Fibroblast of villous mesenchyme (primary cell): ENCODE results near the gene ESM1. TPM values are rescaled to one million over a fixed set of nuclear protein-coding genes. Genes with fewer than 3 reads are reported as not detected.

ENCODE experiments used
- DNase-seq: peaks from one replicate; pipeline ENCODE4 v3.0.0-alpha.2; 2010; ENCODE audit warnings: low read depth
- H3K4me3 ChIP-seq: 2 replicates; pipeline ENCODE4 v1.5.1; 2011; ENCODE audit warnings: low read depth, mild to moderate bottlenecking, low read length
- total RNA-seq: library from RNA; depleted of rRNA; stranded (reverse); fragments of >200 nt; gene quantifications from 2 replicates; pipeline ENCODE4 v1.2.3, GENCODE V29; 2012
- TF ChIP-seq, protein P1 (sequence below): IDR thresholded peaks from 2 replicates; pipeline ENCODE4 v1.5.1; 2012; ENCODE audit warnings: low read depth, mild to moderate bottlenecking, low read length; ENCODE audit not compliant: insufficient read depth

The ESM1 gene
- total RNA-seq, 1 donor = 0.86 TPM

DNA sequence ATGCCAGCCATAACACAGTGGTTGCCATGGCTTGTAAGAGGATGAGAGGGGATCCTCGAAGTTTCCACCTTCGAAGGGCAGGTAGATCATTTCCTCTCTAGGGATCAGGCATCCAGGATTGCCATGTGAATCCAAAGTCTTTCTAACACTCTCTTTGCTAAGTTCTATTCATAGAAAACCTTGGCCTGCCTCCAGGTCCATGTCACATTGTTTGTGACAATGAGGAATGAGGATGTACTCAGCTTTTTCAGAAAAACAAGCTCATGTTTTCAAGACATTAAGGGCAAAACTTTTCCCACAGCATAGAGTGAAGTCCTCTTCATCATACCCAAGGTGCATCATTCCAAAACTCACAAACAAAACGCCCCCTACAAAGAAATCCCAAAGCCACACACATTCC is 19.6 kb downstream of the ESM1 start:
- no peak overlapping the region for H3K4me3 ChIP-seq
- DNase-seq = peak; percentile 5
- TF ChIP-seq, protein P1, sequence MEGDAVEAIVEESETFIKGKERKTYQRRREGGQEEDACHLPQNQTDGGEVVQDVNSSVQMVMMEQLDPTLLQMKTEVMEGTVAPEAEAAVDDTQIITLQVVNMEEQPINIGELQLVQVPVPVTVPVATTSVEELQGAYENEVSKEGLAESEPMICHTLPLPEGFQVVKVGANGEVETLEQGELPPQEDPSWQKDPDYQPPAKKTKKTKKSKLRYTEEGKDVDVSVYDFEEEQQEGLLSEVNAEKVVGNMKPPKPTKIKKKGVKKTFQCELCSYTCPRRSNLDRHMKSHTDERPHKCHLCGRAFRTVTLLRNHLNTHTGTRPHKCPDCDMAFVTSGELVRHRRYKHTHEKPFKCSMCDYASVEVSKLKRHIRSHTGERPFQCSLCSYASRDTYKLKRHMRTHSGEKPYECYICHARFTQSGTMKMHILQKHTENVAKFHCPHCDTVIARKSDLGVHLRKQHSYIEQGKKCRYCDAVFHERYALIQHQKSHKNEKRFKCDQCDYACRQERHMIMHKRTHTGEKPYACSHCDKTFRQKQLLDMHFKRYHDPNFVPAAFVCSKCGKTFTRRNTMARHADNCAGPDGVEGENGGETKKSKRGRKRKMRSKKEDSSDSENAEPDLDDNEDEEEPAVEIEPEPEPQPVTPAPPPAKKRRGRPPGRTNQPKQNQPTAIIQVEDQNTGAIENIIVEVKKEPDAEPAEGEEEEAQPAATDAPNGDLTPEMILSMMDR = no peak

- H3K4me3 ChIP-seq = no peak overlapping the region
- TF ChIP-seq, protein P1 = no peak
- DNase-seq = no peak
These were observed 21.0 kb downstream of the ESM1 start for GRCh38 chr5:54964405-54964804.

DNA sequence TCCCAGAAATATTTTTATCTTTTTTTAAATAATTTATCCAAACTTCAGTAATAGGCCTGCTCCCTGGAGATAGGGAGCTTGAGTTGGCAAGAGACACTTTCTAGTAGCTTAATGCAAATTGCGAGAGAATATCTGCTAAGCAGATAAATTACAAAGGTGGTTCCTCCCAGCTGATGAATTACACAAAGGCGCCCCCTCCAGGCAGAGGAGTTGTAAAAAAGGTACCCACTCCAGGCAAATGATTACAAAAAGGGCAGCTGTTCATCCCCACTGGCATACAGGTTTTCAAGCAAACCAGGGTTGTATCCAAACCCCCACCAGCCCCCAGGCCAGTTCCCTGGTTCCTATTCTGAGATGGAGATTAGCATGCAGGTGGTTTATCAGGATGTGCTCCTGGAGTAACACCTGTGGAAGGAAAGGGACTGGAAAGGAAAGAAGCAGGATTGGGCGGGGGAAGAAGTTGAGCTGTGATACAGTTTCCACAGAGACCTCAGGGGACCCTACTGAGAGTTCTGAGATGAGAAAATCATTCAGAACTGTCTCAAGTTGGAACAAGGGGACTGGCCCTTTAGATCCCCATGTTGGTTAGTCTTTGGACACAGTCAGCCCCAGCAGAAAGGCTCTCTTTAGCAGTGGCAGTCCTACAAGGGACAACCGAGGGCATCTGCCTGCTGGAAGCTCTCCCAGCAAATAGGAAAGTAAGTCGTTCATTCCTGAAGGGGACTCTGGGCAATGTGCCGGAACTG is 25.5 kb downstream of the ESM1 start:
- TF ChIP-seq, protein P1 = peak; percentile 53
- peak; percentile 31 for DNase-seq

DNA sequence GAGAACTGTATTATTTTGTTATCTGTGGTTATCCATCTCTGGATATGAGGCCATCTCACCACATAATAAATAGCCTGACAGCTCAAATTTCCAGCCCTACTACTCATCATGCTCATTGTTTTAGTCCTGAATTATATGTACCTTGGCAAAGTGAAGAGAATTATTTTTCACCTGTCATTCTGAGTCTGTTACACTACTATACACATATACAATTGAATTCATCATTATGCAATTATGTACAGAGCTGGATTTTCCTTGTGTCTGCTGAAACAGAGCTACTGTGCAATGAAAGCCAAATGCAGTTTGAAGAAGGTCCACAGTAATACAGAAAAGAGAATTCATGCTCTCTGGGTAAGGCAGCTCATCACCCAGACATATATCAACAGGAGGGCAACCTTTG is 28.5 kb downstream of the ESM1 start:
- H3K4me3 ChIP-seq = no peak overlapping the region
- TF ChIP-seq, protein P1 = no peak
- no peak for DNase-seq

More for the DNA sequence above, 25.5 kb downstream of the ESM1 start:
- H3K4me3 ChIP-seq = no peak overlapping the region

DNA sequence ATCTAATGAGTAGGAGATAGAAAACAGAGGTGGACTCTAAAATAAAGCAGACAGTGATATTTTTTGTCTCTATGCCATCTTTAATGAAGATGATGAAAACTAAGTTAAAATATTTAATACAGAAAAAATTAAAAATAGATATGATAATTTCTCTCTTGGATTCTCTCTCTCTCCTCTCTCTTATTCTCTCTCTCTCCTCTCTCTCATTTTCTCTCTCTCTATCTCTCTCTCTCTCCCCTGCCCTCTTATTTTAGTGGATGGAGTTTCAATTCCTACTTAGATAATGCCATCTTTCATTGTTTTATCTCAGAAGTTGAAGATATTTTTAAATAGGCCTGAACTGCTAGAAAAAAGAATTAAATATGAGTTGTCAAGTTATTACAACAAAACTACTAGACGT is 38.2 kb downstream of the ESM1 start:
- TF ChIP-seq, protein P1 = no peak
- DNase-seq = no peak
- no peak overlapping the region for H3K4me3 ChIP-seq

GRCh38 chr5:54946306-54946819 is 39.0 kb downstream of the ESM1 start:
- H3K4me3 ChIP-seq = no peak overlapping the region
- no peak for DNase-seq
- TF ChIP-seq, protein P1 = no peak
